GM21360 (cell line): Measurements from ENCODE around the gene LRGUK.

Experiments used
- ATAC-seq: cut with Tn5 transposase; IDR thresholded peaks from one replicate; pipeline ENCODE4 v1.9.1; 2021; ENCODE audit warnings: mild to moderate bottlenecking, moderate library complexity; ENCODE audit not compliant: unreplicated experiment

LRGUK gene

GRCh38 chr7:134182078-134182477, 54.9 kb downstream of the LRGUK start:
- ATAC-seq = no peak

GRCh38 chr7:134184767-134185166, 57.6 kb downstream of the LRGUK start:
- ATAC-seq = no peak

GRCh38 chr7:134186027-134186426, 58.9 kb downstream of the LRGUK start:
- no peak for ATAC-seq

- ATAC-seq = no peak
Measured at GRCh38 chr7:134186801-134187200, 59.7 kb downstream of the LRGUK start.

GRCh38 chr7:134187893-134188292, 60.8 kb downstream of the LRGUK start:
- no peak for ATAC-seq

GRCh38 chr7:134188311-134188710, 61.2 kb downstream of the LRGUK start:
- no peak for ATAC-seq

GRCh38 chr7:134189559-134189958, 62.4 kb downstream of the LRGUK start:
- no peak for ATAC-seq

- ATAC-seq = no peak
Measured at GRCh38 chr7:134191876-134192275, 64.7 kb downstream of the LRGUK start.

- no peak for ATAC-seq
Measured at GRCh38 chr7:134193240-134193639, 66.1 kb downstream of the LRGUK start.

GRCh38 chr7:134195252-134195651, 68.1 kb downstream of the LRGUK start:
- ATAC-seq = no peak

GRCh38 chr7:134196439-134196838, 69.3 kb downstream of the LRGUK start:
- no peak for ATAC-seq

- no peak for ATAC-seq
Measured at GRCh38 chr7:134197345-134197744, 70.2 kb downstream of the LRGUK start.

- ATAC-seq = no peak
Measured at GRCh38 chr7:134200970-134201369, 73.8 kb downstream of the LRGUK start.

- no peak for ATAC-seq
Measured at GRCh38 chr7:134201569-134202261, 74.6 kb downstream of the LRGUK start.

- no peak for ATAC-seq
Measured at GRCh38 chr7:134203186-134203889, 76.2 kb downstream of the LRGUK start.

- ATAC-seq = no peak
Measured at GRCh38 chr7:134209322-134210015, 82.3 kb downstream of the LRGUK start.

GRCh38 chr7:134210227-134210626, 83.1 kb downstream of the LRGUK start:
- ATAC-seq = no peak

- ATAC-seq = no peak
Measured at GRCh38 chr7:134210976-134211663, 84.0 kb downstream of the LRGUK start.

GRCh38 chr7:134211817-134212216, 84.7 kb downstream of the LRGUK start:
- no peak for ATAC-seq

- no peak for ATAC-seq
Measured at GRCh38 chr7:134212576-134213546, 85.7 kb downstream of the LRGUK start.
